Embryonic facial prominence (tissue), 1 donor: ENCODE measurements around the gene TSGA10.
A peak's percentile ranks its signal among the peaks of the same experiment; 100 is the strongest.
"Not testable (repeated sequence)": the region's sequence is repeated elsewhere in the genome, so short reads cannot be mapped to it uniquely, and the experiment has no call there.

Source experiments
- DNase-seq: peaks from one replicate; pipeline ENCODE4 v3.0.0-alpha.2; 2016; ENCODE audit errors: extremely low spot score

Gene TSGA10

GRCh38 chr2:99079226-99079625 lies 75.5 kb downstream of the TSGA10 start:
- DNase-seq: no peak

GRCh38 chr2:99072551-99072950 lies 82.2 kb downstream of the TSGA10 start:
- no peak for DNase-seq

DNA sequence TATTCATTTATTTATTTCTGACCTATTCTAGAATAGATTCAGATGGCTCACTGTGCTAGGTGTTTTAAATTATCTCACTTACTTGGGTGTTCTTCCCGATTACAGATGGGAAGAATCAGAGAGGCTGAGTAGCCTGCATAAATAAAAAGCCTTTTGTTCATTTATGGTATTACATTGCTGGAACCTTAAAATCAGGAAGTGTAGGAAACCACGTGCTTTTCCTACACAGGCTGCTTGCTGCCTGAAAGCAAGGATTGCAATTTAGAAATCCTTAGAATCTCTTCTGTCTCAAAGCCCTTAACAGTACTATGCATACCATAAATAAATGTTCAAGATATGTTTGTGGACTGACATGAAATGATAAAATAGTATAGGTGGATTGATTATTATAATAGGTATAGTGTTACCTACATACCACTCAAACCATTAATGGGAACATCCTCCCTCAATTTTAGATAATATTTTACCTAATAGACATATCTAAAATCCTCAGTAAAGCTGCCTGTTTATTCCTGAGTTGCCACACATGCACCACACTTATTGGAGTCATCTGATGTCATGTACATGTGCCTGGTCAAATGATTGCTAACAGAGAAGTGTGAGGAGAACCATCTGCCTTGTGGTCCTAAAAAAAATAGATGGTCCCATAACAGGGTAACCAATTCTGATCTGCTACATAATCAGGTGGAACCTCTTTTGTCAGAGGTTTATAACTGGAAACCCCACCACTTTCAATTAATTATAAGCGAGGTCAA lies 86.7 kb downstream of the TSGA10 start:
- DNase-seq: no peak

DNA sequence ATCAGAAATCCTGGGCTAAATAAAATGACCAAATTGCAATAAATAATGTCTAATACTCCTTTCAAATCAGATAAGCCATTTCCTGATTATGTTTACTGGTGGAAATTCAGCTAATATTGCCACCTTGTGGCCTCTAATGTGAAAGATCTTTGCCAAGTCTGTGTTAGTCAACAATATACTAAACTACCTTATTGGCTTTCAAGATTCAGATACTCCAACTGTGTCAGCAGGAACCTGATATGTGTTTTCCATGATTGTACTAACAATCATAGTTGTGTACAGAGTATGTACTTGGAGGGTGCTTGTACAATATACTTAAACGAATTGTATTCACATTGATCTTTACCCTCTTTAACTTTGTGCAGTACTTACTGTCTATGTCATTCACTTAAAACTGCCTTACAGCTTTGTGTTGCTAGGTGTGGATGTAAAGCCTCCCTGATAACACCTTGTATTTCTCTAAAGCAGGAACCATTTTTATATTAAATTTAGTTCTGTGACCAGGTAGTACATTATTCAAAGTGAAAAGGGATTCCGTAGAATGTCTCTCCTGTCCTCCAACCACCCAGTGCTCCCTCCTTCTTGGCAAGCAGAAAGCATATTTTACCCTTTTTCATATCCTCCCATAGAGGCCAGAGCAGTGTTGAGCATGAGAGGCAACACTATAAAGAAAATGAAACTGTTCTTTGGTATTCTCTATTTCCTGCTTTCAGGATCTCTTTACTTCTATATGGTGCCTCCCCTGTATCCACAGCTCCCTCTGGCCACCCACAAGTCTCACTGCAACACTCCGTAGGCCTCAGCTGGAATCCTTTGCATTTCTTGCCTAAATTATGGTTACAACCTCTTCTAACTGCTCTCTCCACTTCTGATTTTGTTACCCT lies 88.4 kb downstream of the TSGA10 start:
- peak; percentile 21 for DNase-seq

- DNase-seq: not testable (repeated sequence)
Observed at GRCh38 chr2:99049187-99049586, 105.6 kb downstream of the TSGA10 start.

DNA sequence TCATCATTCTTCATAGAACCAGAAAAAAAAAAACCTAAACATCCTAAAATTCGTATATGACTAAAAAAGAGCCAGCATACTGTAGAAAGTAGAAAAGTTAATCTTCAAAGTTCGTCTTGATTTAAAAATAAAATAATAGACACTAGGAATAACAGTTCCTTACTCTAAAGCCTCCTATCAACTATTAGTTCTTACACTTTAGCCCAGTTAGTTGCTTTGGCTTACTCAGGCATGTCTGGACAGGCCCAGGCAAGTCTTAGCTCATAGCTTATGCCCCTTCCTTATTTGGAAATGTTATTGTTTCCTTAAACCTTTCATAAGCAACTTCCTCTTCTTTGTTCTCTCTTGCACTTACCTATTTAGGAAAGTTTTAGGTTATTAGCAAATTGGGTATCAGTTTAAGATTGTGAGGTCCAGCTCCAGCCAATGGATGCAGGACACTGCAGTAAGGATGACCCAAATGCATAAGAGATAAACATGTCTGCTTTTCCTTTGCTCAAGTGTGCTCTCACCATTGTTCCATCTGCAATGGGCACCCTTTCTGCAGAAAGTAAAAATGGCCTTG lies 113.9 kb downstream of the TSGA10 start:
- not testable (repeated sequence) for DNase-seq

- no peak for DNase-seq
Observed at GRCh38 chr2:99035920-99036319, 118.8 kb downstream of the TSGA10 start.

DNA sequence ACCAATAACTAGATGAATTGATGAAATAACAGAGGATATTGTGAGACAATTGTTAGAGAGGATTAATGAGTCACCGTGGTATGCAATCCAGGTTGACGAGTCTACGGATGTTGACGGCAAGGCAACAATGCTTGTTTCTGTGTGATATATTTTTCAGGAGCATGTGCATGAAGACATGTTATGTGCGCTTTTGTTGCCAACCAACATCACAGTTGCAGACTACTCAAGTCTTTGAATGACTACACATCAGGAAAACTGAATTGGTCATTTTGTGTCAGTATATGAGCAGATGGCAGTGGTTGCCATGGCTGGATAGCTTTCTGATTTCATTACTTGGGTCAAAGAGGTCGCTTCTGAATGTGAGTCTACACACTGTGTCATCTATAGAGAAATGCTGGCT lies 122.0 kb downstream of the TSGA10 start:
- DNase-seq: no peak

GRCh38 chr2:99032001-99032400 lies 122.7 kb downstream of the TSGA10 start:
- DNase-seq: no peak

DNA sequence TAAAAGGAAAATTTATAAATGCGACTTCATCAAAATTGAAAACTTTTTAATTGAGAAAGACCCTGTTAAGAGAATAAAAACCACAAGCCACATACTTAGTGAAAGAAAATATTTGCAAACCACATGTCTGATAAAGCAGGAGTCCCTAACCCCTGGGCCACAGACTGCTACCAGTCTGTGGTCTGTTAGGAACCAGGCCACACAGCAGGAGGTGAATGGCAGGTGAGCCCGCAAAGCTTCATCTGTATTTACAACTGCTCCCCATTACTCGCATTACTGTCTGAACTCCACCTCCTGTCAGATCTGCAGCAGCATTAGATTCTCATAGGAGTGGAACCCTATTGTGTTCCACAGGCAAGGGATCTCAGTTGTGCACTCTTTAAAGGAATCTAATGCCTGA lies 123.3 kb downstream of the TSGA10 start:
- DNase-seq: no peak

- no peak for DNase-seq
Observed at GRCh38 chr2:99028558-99028957, 126.2 kb downstream of the TSGA10 start.

DNA sequence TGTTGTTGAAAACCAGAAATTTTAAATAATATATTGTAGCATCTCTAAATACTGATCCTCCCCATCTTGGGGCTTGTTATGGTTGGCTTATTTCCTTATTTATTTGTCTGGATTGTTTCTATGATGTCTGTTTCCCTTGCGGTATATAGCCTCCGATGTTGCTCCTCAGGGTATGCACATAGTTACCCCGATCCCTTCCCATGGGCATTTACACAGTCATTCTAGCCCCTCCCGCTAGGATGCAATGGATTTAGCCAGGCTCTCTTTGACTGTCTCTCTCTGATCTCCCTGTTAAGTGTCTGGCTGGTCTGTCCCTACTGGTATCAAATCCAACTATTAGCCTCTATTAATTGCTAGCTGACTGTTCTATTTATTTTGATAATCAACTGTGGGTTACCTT lies 126.9 kb downstream of the TSGA10 start:
- DNase-seq: no peak

DNA sequence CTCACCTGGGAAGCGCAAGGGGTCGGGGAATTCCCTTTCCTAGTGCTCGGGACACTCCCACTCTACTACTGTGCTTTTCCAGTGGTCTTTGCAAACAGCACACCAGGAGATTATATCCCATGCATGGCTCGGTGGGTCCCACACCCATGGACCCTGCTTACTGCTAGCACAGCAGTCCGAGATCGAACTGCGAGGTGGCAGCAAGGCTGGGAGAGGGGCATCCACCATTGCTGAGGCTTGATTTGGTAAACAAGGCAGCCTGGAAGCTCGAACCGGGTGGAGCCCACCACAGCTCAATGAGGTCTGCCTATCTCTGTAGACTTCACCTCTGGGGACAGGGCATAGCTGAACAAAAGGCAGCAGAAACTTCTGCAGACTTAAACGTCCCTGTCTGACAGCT lies 154.0 kb downstream of the TSGA10 start:
- no peak for DNase-seq

DNA sequence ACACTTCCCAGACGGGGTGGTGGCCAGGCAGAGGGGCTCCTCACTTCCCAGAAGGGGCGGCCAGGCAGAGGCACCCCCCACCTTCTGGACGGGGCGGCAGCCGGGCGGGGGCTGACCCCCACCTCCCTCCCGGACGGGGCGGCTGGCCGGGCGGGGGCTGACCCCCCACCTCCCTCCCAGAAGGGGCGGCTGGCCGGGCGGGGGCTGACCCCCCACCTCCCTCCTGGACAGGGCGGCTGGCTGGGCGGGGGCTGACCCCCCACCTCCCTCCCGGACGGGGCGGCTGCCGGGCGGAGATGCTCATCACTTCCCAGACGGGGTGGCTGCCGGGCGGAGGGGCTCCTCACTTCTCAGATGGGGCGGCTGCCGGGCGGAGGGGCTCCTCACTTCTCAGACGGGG lies 166.0 kb downstream of the TSGA10 start:
- not testable (repeated sequence) for DNase-seq

- DNase-seq: no peak
Observed at GRCh38 chr2:98985905-98986666, 168.7 kb downstream of the TSGA10 start.

DNA sequence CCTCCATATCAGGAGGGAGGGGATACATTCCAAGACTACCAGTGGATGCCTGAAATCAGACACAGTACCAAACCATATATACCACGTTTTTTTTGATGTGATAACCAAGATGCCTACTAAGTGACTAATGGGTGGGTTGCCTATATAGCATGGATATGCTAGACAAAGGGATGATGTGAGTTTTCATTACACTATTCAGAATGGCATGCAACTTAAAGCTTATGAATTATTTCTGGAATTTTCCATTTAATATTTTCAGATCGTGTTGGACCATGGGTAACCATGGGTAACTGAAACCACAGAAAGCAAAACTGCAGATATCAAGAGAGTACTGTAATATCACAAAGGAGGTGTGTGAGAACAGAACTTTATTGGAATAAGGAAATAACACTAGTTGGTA lies 179.1 kb downstream of the TSGA10 start:
- no peak for DNase-seq

GRCh38 chr2:98972582-98973167 lies 182.1 kb downstream of the TSGA10 start:
- DNase-seq: no peak

DNA sequence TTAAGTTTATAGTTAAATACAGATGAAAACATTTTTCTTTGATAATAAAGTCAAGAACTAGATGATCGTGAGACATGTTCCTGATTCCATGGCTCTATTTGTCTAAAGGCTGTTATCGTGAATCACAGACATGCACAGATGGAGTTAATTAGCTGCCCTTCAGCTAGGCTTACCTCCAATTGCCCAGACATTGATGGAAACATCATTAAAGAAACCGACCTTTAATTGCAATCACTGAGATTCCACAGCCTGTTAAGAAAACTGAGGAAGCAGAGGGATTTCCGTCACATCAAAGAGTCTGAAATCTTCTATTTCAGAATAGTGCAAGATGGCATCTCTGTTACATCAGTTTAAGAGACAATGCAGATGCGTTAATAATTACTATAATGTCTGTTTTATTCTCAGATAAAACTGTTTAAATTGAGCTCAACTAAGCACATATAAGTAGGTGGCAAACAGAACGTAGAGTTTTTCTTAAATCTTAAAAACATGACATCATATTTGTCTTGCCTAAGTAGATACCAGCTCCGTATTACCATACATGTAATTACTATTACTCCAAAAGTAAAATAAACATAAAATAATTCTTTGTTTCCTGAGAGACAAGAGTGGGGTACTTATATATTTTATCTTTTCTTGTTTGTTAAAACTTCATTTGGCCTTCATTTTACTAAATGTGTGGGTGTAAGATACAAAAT lies 194.8 kb downstream of the TSGA10 start:
- DNase-seq: no peak

GRCh38 chr2:98952966-98953365 lies 201.8 kb downstream of the TSGA10 start:
- no peak for DNase-seq

GRCh38 chr2:98948956-98949739 lies 205.6 kb downstream of the TSGA10 start:
- no peak for DNase-seq
